Activated naive CD4-positive, alpha-beta T cell treated with anti-CD3 and anti-CD28 coated beads, Interleukin-2, amount 50 U/mL, for 24 hours (primary cell): ENCODE results near the gene BUB1B.
"Not testable (repeated sequence)": the region's sequence is repeated elsewhere in the genome, so short reads cannot be mapped to it uniquely, and the experiment has no call there.

ENCODE experiments used
- H3K27ac Mint-ChIP-seq: one replicate; pipeline ENCODE4 v1.8.0; 2021; ENCODE audit warnings: mild to moderate bottlenecking, mixed read lengths
- H3K27me3 Mint-ChIP-seq: one replicate; pipeline ENCODE4 v1.8.0; 2021; ENCODE audit warnings: mixed read lengths
- H3K36me3 Mint-ChIP-seq: one replicate; pipeline ENCODE4 v1.8.0; 2021; ENCODE audit warnings: mixed read lengths
- H3K4me1 Mint-ChIP-seq: one replicate; pipeline ENCODE4 v1.8.0; 2021; ENCODE audit warnings: mixed read lengths
- H3K4me3 Mint-ChIP-seq: one replicate; pipeline ENCODE4 v1.8.0; 2021; ENCODE audit warnings: mild to moderate bottlenecking, mixed read lengths
- H3K9me3 Mint-ChIP-seq: one replicate; pipeline ENCODE4 v1.8.0; 2021; ENCODE audit warnings: mixed read lengths

Gene BUB1B

GRCh38 chr15:40155270-40155910, 5.5 kb upstream of the BUB1B start:
- no peaks in the 10 kb centered on the region for H3K4me1 Mint-ChIP-seq
- H3K27me3 Mint-ChIP-seq, result no peaks in the 10 kb centered on the region
- H3K4me3 Mint-ChIP-seq, result no peak overlapping the region
- no peaks in the 10 kb centered on the region for H3K9me3 Mint-ChIP-seq
- H3K27ac Mint-ChIP-seq, result no peak overlapping the region
- H3K36me3 Mint-ChIP-seq, result no peaks in the 10 kb centered on the region

GRCh38 chr15:40157778-40158447, 3.0 kb upstream of the BUB1B start:
- H3K4me3 Mint-ChIP-seq, result no peak overlapping the region
- no peaks in the 10 kb centered on the region for H3K36me3 Mint-ChIP-seq
- no peaks in the 10 kb centered on the region for H3K4me1 Mint-ChIP-seq
- H3K27ac Mint-ChIP-seq, result no peak overlapping the region
- no peaks in the 10 kb centered on the region for H3K27me3 Mint-ChIP-seq
- H3K9me3 Mint-ChIP-seq, result no peaks in the 10 kb centered on the region

GRCh38 chr15:40160021-40160420, 848 bp upstream of the BUB1B start:
- Mint-ChIP-seq H3K36me3 (no peaks in the 10 kb centered on the region), H3K4me3 (no peak overlapping the region), H3K9me3 (no peaks in the 10 kb centered on the region), H3K4me1 (no peaks in the 10 kb centered on the region), H3K27me3 (no peaks in the 10 kb centered on the region), H3K27ac (no peak overlapping the region)

- Mint-ChIP-seq H3K4me3 (no peak overlapping the region), H3K27ac (no peak overlapping the region), H3K36me3 (no peaks in the 10 kb centered on the region), H3K4me1 (no peaks in the 10 kb centered on the region), H3K9me3 (no peaks in the 10 kb centered on the region), H3K27me3 (no peaks in the 10 kb centered on the region)
These were observed 973 bp downstream of the BUB1B start for GRCh38 chr15:40161693-40162391.

- no peaks in the 10 kb centered on the region for H3K27me3 Mint-ChIP-seq
- H3K4me1 Mint-ChIP-seq, result no peaks in the 10 kb centered on the region
- no peaks in the 10 kb centered on the region for H3K36me3 Mint-ChIP-seq
- H3K27ac Mint-ChIP-seq, result no peak overlapping the region
- no peaks in the 10 kb centered on the region for H3K9me3 Mint-ChIP-seq
- no peak overlapping the region for H3K4me3 Mint-ChIP-seq
These were observed 1.7 kb downstream of the BUB1B start for GRCh38 chr15:40162552-40162951.

- Mint-ChIP-seq H3K27ac (no peak overlapping the region), H3K4me1 (no peaks in the 10 kb centered on the region), H3K9me3 (no peaks in the 10 kb centered on the region), H3K36me3 (no peaks in the 10 kb centered on the region), H3K27me3 (no peaks in the 10 kb centered on the region), H3K4me3 (no peak overlapping the region)
These were observed 3.0 kb downstream of the BUB1B start for GRCh38 chr15:40163657-40164416.

- not testable (repeated sequence) for H3K4me3 Mint-ChIP-seq, H3K4me1 Mint-ChIP-seq, H3K36me3 Mint-ChIP-seq, H3K27ac Mint-ChIP-seq, H3K27me3 Mint-ChIP-seq, H3K9me3 Mint-ChIP-seq
These were observed 6.5 kb downstream of the BUB1B start for GRCh38 chr15:40167374-40167773.

GRCh38 chr15:40175160-40175559, 14.3 kb downstream of the BUB1B start:
- Mint-ChIP-seq H3K9me3 (no peaks in the 10 kb centered on the region), H3K36me3 (no peaks in the 10 kb centered on the region), H3K4me1 (peaks cover 6% of the 10 kb centered on the region), H3K27me3 (no peaks in the 10 kb centered on the region), H3K4me3 (no peak overlapping the region), H3K27ac (no peak overlapping the region)

GRCh38 chr15:40182358-40183029, 21.6 kb downstream of the BUB1B start:
- Mint-ChIP-seq H3K27me3 (no peaks in the 10 kb centered on the region), H3K9me3 (no peaks in the 10 kb centered on the region), H3K4me3 (peak overlapping the region; percentile 47), H3K27ac (no peak overlapping the region), H3K4me1 (peaks cover 28% of the 10 kb centered on the region), H3K36me3 (no peaks in the 10 kb centered on the region)

GRCh38 chr15:40183636-40184463, 23.0 kb downstream of the BUB1B start:
- peak overlapping the region; percentile 47 for H3K4me3 Mint-ChIP-seq
- H3K4me1 Mint-ChIP-seq, result peaks cover 24% of the 10 kb centered on the region
- H3K27me3 Mint-ChIP-seq, result no peaks in the 10 kb centered on the region
- no peaks in the 10 kb centered on the region for H3K9me3 Mint-ChIP-seq
- no peaks in the 10 kb centered on the region for H3K36me3 Mint-ChIP-seq
- H3K27ac Mint-ChIP-seq, result no peak overlapping the region

- Mint-ChIP-seq H3K36me3 (no peaks in the 10 kb centered on the region), H3K27ac (no peak overlapping the region), H3K27me3 (no peaks in the 10 kb centered on the region), H3K4me1 (no peaks in the 10 kb centered on the region), H3K9me3 (no peaks in the 10 kb centered on the region), H3K4me3 (no peak overlapping the region)
These were observed 29.7 kb downstream of the BUB1B start for GRCh38 chr15:40190591-40190990.

GRCh38 chr15:40192942-40193341, 32.1 kb downstream of the BUB1B start:
- H3K36me3 Mint-ChIP-seq, result no peaks in the 10 kb centered on the region
- no peaks in the 10 kb centered on the region for H3K9me3 Mint-ChIP-seq
- H3K4me1 Mint-ChIP-seq, result peaks cover 15% of the 10 kb centered on the region
- no peaks in the 10 kb centered on the region for H3K27me3 Mint-ChIP-seq
- no peak overlapping the region for H3K27ac Mint-ChIP-seq
- no peak overlapping the region for H3K4me3 Mint-ChIP-seq

GRCh38 chr15:40197434-40197833, 36.6 kb downstream of the BUB1B start:
- H3K4me3 Mint-ChIP-seq, result no peak overlapping the region
- H3K27me3 Mint-ChIP-seq, result no peaks in the 10 kb centered on the region

GRCh38 chr15:40198355-40199085, 37.7 kb downstream of the BUB1B start:
- Mint-ChIP-seq H3K27ac (peak overlapping the region; percentile 8), H3K4me3 (no peak overlapping the region)

More at GRCh38 chr15:40197434-40197833, 36.6 kb downstream of the BUB1B start:
- Mint-ChIP-seq H3K27ac (no peak overlapping the region), H3K36me3 (no peaks in the 10 kb centered on the region), H3K9me3 (no peaks in the 10 kb centered on the region), H3K4me1 (peaks cover 28% of the 10 kb centered on the region)

More at GRCh38 chr15:40198355-40199085, 37.7 kb downstream of the BUB1B start:
- no peaks in the 10 kb centered on the region for H3K27me3 Mint-ChIP-seq
- H3K9me3 Mint-ChIP-seq, result no peaks in the 10 kb centered on the region
- peaks cover 28% of the 10 kb centered on the region for H3K4me1 Mint-ChIP-seq
- no peaks in the 10 kb centered on the region for H3K36me3 Mint-ChIP-seq
